H9 (cell line): ENCODE data around the gene FRS3. TPM values are rescaled to one million over a fixed set of nuclear protein-coding genes. Genes with fewer than 3 reads are reported as not detected.

Experiments used
- DNase-seq: peaks from one replicate; pipeline ENCODE4 v3.0.0-alpha.2; 2017
- H2AFZ ChIP-seq: one replicate; pipeline ENCODE4 v1.6.1; 2013; ENCODE audit warnings: mild to moderate bottlenecking, low read length, control low read depth, moderate library complexity
- H2AK5ac ChIP-seq: 2 replicates; pipeline ENCODE4 v1.6.1; 2013; ENCODE audit warnings: low read length, control low read depth, mixed read lengths; ENCODE audit not compliant: insufficient read length
- H2BK120ac ChIP-seq: one replicate; pipeline ENCODE4 v1.6.1; 2013; ENCODE audit warnings: low read depth, mild to moderate bottlenecking, low read length, control low read depth, inconsistent platforms; ENCODE audit not compliant: poor library complexity, severe bottlenecking
- H2BK12ac ChIP-seq: 2 replicates; pipeline ENCODE4 v1.6.1; 2013; ENCODE audit warnings: low read length, control low read depth, mixed read lengths, low read depth; ENCODE audit not compliant: insufficient read length
- H2BK15ac ChIP-seq: 2 replicates; pipeline ENCODE4 v1.6.1; 2013; ENCODE audit warnings: low read depth, low read length, control low read depth
- H2BK20ac ChIP-seq: one replicate; pipeline ENCODE4 v1.6.1; 2013; ENCODE audit warnings: low read depth, mild to moderate bottlenecking, low read length, control low read depth, inconsistent platforms; ENCODE audit not compliant: poor library complexity, severe bottlenecking
- H2BK5ac ChIP-seq: 2 replicates; pipeline ENCODE4 v1.6.1; 2013; ENCODE audit warnings: low read length, control low read depth, mixed read lengths; ENCODE audit not compliant: insufficient read length
- H3K14ac ChIP-seq: 2 replicates; pipeline ENCODE4 v1.6.1; 2013; ENCODE audit warnings: low read length, control low read depth; ENCODE audit not compliant: insufficient read depth
- H3K18ac ChIP-seq: 2 replicates; pipeline ENCODE4 v1.6.1; 2013; ENCODE audit warnings: low read depth, mild to moderate bottlenecking, mixed read lengths, low read length, control low read depth; ENCODE audit not compliant: insufficient read length
- H3K23ac ChIP-seq: 2 replicates; pipeline ENCODE4 v1.6.1; 2013; ENCODE audit warnings: low read length, control low read depth, mixed read lengths, low read depth; ENCODE audit not compliant: insufficient read length
- H3K23me2 ChIP-seq: 2 replicates; pipeline ENCODE4 v1.6.1; 2013; ENCODE audit warnings: low read depth, mild to moderate bottlenecking, mixed read lengths, low read length, control low read depth; ENCODE audit not compliant: insufficient read length, poor library complexity, severe bottlenecking
- H3K27ac ChIP-seq: 2 replicates; pipeline ENCODE4 v1.5.1; 2013; ENCODE audit warnings: low read length, control low read depth, mixed read lengths, low read depth; ENCODE audit not compliant: insufficient read length
- H3K27me3 ChIP-seq: 2 replicates; pipeline ENCODE4 v1.6.1; 2013; ENCODE audit warnings: low read length, control low read depth, inconsistent platforms; ENCODE audit not compliant: insufficient read depth
- H3K4ac ChIP-seq: 2 replicates; pipeline ENCODE4 v1.6.1; 2013; ENCODE audit warnings: low read depth, mild to moderate bottlenecking, control low read depth, inconsistent platforms, low read length, moderate library complexity
- H3K4me1 ChIP-seq: 2 replicates; pipeline ENCODE4 v1.6.1; 2013; ENCODE audit warnings: low read length, control low read depth, inconsistent platforms; ENCODE audit not compliant: insufficient read depth
- H3K4me2 ChIP-seq: 2 replicates; pipeline ENCODE4 v1.6.1; 2013; ENCODE audit warnings: low read length, control low read depth, mixed read lengths; ENCODE audit not compliant: insufficient read length, insufficient read depth
- H3K56ac ChIP-seq: 2 replicates; pipeline ENCODE4 v1.6.1; 2013; ENCODE audit warnings: low read depth, mild to moderate bottlenecking, mixed read lengths, low read length, control low read depth; ENCODE audit not compliant: insufficient read length
- H3K79me1 ChIP-seq: 2 replicates; pipeline ENCODE4 v1.6.1; 2013; ENCODE audit warnings: low read depth, mild to moderate bottlenecking, moderate library complexity, low read length, control low read depth, inconsistent platforms; ENCODE audit not compliant: insufficient read depth, poor library complexity, severe bottlenecking
- H3K79me2 ChIP-seq: 2 replicates; pipeline ENCODE4 v1.6.1; 2013; ENCODE audit warnings: low read length, control low read depth, inconsistent platforms; ENCODE audit not compliant: insufficient read depth
- H3K9ac ChIP-seq: 2 replicates; pipeline ENCODE4 v1.6.1; 2013; ENCODE audit warnings: low read length, control low read depth, mixed read lengths; ENCODE audit not compliant: insufficient read length; ENCODE audit errors: extremely low read depth
- H3K9me3 ChIP-seq: one replicate; pipeline ENCODE4 v1.6.1; 2013; ENCODE audit warnings: low read depth, low read length, inconsistent platforms; ENCODE audit not compliant: control insufficient read depth
- H3T11ph ChIP-seq: one replicate; pipeline ENCODE4 v1.6.1; 2013; ENCODE audit warnings: mild to moderate bottlenecking, low read length, control low read depth, inconsistent platforms
- H4K20me1 ChIP-seq: one replicate; pipeline ENCODE4 v1.6.1; 2013; ENCODE audit not compliant: control insufficient read depth, insufficient read length, insufficient read depth
- H4K5ac ChIP-seq: 2 replicates; pipeline ENCODE4 v1.6.1; 2013; ENCODE audit warnings: low read depth, mild to moderate bottlenecking, mixed read lengths, low read length, control low read depth; ENCODE audit not compliant: insufficient read length
- H4K8ac ChIP-seq: replicated peaks from 2 replicates; pipeline ENCODE4 v1.6.1; 2013; ENCODE audit warnings: low read length, control low read depth, mixed read lengths, low read depth; ENCODE audit not compliant: insufficient read length
- H4K91ac ChIP-seq: 2 replicates; pipeline ENCODE4 v1.6.1; 2013; ENCODE audit warnings: low read depth, mild to moderate bottlenecking, moderate library complexity, mixed read lengths, low read length, control low read depth; ENCODE audit not compliant: insufficient read length
- H3K27ac Mint-ChIP-seq, 3 experiments: 2 replicates in 2 of 3; 3 replicates in 1 of 3; pipeline ENCODE4 v1.8.0; 2020 to 2021; ENCODE audit warnings: mixed read lengths in 3 of 3, mild to moderate bottlenecking in 1 of 3, moderate library complexity in 1 of 3
- H3K27me3 Mint-ChIP-seq: 2 replicates; pipeline ENCODE4 v1.8.0; 2021; ENCODE audit warnings: low read depth, mild to moderate bottlenecking, moderate library complexity, mixed read lengths
- H3K36me3 Mint-ChIP-seq, 3 experiments: 2 replicates in 2 of 3; 3 replicates in 1 of 3; pipeline ENCODE4 v1.8.0; 2020 to 2021; ENCODE audit warnings: low read depth in 3 of 3, mixed read lengths in 3 of 3; ENCODE audit not compliant: insufficient read depth in 1 of 3
- H3K4me1 Mint-ChIP-seq, 2 experiments: 2 replicates each; pipeline ENCODE4 v1.8.0; 2020; ENCODE audit warnings: mixed read lengths in 2 of 2
- H3K4me3 Mint-ChIP-seq, 2 experiments: 2 replicates in 1 of 2; 3 replicates in 1 of 2; pipeline ENCODE4 v1.8.0; 2020 to 2021; ENCODE audit warnings: mild to moderate bottlenecking in 2 of 2, mixed read lengths in 2 of 2, moderate library complexity in 1 of 2
- H3K9me3 Mint-ChIP-seq, 2 experiments: 2 replicates in 1 of 2; 3 replicates in 1 of 2; pipeline ENCODE4 v1.8.0; 2020; ENCODE audit warnings: mild to moderate bottlenecking in 2 of 2, mixed read lengths in 2 of 2, moderate library complexity in 1 of 2
- WGBS: extraction: QIAGEN DNeasy Blood & Tissue Kit; methylation state at CpG from one replicate; pipeline ENCODE4 v1.1.7; 2013; ENCODE audit warnings: missing lambda C conversion rate, low lambda C conversion rate, mixed read lengths; ENCODE audit not compliant: insufficient read length; ENCODE audit errors: extremely low coverage; 5-methylcytosine and 5-hydroxymethylcytosine counted together
- total RNA-seq: library from RNA; stranded (reverse); gene quantifications from 2 replicates; pipeline ENCODE4 v1.2.1, GENCODE V29; 2021
- TF ChIP-seq, protein P1 (sequence below): fragments of 200-600 bp; sonication (generic); conservative IDR thresholded peaks from 3 replicates; pipeline ENCODE4 v1.8.0; 2021; ENCODE audit warnings: antibody characterized with exemption, mild to moderate bottlenecking

Gene FRS3
- total RNA-seq, 1 experiment from 2014 or later, result 4.8 TPM

DNA sequence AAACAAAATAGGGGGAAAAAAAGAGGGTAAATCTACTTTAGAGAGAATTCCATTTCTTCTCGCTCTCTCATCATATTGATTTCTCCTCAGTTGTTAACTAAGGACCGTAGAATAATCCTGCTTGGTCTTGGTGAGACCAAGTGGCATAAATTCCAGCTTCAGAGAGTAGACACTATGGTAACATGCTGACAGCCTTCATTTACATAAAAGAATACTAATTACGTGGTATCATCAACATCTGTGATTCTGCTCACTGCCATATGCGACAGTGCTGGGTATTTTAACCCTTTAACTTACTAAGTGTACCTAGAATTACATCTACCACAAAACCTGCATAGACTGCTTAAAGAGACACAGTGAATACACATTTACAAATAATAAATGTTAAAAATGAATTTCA is 34.9 kb upstream of the FRS3 start:
- Histone ChIP-seq H4K8ac (no peak overlapping the region), H2BK12ac (no peak overlapping the region), H3K4me2 (no peak overlapping the region), H4K91ac (no peak overlapping the region), H3K56ac (no peak overlapping the region), H4K5ac (no peak overlapping the region), H3K9me3 (no peaks in the 10 kb centered on the region), H3K9ac (no peak overlapping the region), H2BK5ac (no peak overlapping the region), H3K4ac (no peak overlapping the region), H2BK20ac (no peak overlapping the region), H3T11ph (no peak overlapping the region), H4K20me1 (no peaks in the 10 kb centered on the region), H3K79me1 (no peaks in the 10 kb centered on the region), H3K23ac (no peak overlapping the region), H3K23me2 (no peaks in the 10 kb centered on the region), H2BK15ac (no peak overlapping the region), H3K18ac (no peak overlapping the region), H3K4me1 (no peaks in the 10 kb centered on the region), H2BK120ac (no peak overlapping the region), H3K27ac (no peak overlapping the region), H2AFZ (no peak overlapping the region), H2AK5ac (no peak overlapping the region), H3K79me2 (no peaks in the 10 kb centered on the region), H3K27me3 (no peaks in the 10 kb centered on the region), H3K14ac (no peak overlapping the region)
- TF ChIP-seq, protein P1, sequence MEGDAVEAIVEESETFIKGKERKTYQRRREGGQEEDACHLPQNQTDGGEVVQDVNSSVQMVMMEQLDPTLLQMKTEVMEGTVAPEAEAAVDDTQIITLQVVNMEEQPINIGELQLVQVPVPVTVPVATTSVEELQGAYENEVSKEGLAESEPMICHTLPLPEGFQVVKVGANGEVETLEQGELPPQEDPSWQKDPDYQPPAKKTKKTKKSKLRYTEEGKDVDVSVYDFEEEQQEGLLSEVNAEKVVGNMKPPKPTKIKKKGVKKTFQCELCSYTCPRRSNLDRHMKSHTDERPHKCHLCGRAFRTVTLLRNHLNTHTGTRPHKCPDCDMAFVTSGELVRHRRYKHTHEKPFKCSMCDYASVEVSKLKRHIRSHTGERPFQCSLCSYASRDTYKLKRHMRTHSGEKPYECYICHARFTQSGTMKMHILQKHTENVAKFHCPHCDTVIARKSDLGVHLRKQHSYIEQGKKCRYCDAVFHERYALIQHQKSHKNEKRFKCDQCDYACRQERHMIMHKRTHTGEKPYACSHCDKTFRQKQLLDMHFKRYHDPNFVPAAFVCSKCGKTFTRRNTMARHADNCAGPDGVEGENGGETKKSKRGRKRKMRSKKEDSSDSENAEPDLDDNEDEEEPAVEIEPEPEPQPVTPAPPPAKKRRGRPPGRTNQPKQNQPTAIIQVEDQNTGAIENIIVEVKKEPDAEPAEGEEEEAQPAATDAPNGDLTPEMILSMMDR, result no peak
- Mint-ChIP-seq H3K4me1 (peaks cover 0 to 2% of the 10 kb centered on the region in 2 experiments; a peak in 1 of 4 replicates), H3K9me3 (no peaks in the 10 kb centered on the region), H3K4me3 (no peak overlapping the region), H3K36me3 (peaks cover 0 to 4% (median 0%) of the 10 kb centered on the region in 3 experiments; a peak in 3 of 7 replicates), H3K27ac (no peak overlapping the region), H3K27me3 (no peaks in the 10 kb centered on the region)
- no peak for DNase-seq
- no CpG with 5 or more reads among the region's 4 CpGs for WGBS
